Ishikawa (cell line): ENCODE data around the gene APOBEC3F.

Experiments
- CEBPB ChIP-seq: IDR thresholded peaks from 2 replicates; pipeline ENCODE4 v1.6.1; 2012
- CREB1 ChIP-seq: IDR thresholded peaks from 2 replicates; pipeline ENCODE4 v1.6.1; 2012; ENCODE audit warnings: low read depth
- EGR1 ChIP-seq: IDR thresholded peaks from 2 replicates; pipeline ENCODE4 v1.6.1; 2012
- EP300 ChIP-seq: IDR thresholded peaks from 2 replicates; pipeline ENCODE4 v1.6.1; 2012; ENCODE audit warnings: borderline replicate concordance
- FOXM1 ChIP-seq: IDR thresholded peaks from 2 replicates; pipeline ENCODE4 v1.6.1; 2012; ENCODE audit warnings: low read depth, borderline replicate concordance
- MAX ChIP-seq: IDR thresholded peaks from 2 replicates; pipeline ENCODE4 v1.6.1; 2012
- NFIC ChIP-seq: IDR thresholded peaks from 2 replicates; pipeline ENCODE4 v1.6.1; 2012
- RAD21 ChIP-seq: IDR thresholded peaks from 2 replicates; pipeline ENCODE4 v1.6.1; 2012; ENCODE audit warnings: low read depth
- REST ChIP-seq: IDR thresholded peaks from 2 replicates; pipeline ENCODE4 v1.6.1; 2012; ENCODE audit warnings: low read depth, mild to moderate bottlenecking
- TAF1 ChIP-seq: IDR thresholded peaks from 2 replicates; pipeline ENCODE4 v1.6.1; 2012; ENCODE audit warnings: low read depth, mild to moderate bottlenecking
- TCF12 ChIP-seq: IDR thresholded peaks from 2 replicates; pipeline ENCODE4 v1.6.1; 2012; ENCODE audit warnings: low read depth
- TEAD4 ChIP-seq: IDR thresholded peaks from 2 replicates; pipeline ENCODE4 v1.6.1; 2012
- USF1 ChIP-seq: IDR thresholded peaks from 2 replicates; pipeline ENCODE4 v1.6.1; 2012
- YY1 ChIP-seq: IDR thresholded peaks from 2 replicates; pipeline ENCODE4 v1.6.1; 2012; ENCODE audit warnings: low read depth
- ZBTB7A ChIP-seq: IDR thresholded peaks from 2 replicates; pipeline ENCODE4 v1.6.1; 2012; ENCODE audit warnings: low read depth

APOBEC3F gene

GRCh38 chr22:39087098-39087497, 46.4 kb downstream of the APOBEC3F start:
- no peak for TF ChIP-seq TEAD4
- TF ChIP-seq REST, result no peak
- no peak for TF ChIP-seq TCF12
- no peak for TF ChIP-seq FOXM1
- TF ChIP-seq USF1, result no peak
- TF ChIP-seq EP300, result no peak
- no peak for TF ChIP-seq MAX
- TF ChIP-seq YY1, result no peak
- TF ChIP-seq ZBTB7A, result no peak
- no peak for TF ChIP-seq CEBPB
- no peak for TF ChIP-seq CREB1
- no peak for TF ChIP-seq TAF1
- TF ChIP-seq EGR1, result no peak
- TF ChIP-seq RAD21, result no peak

GRCh38 chr22:39087881-39088684, 47.4 kb downstream of the APOBEC3F start:
- TF ChIP-seq NFIC (no peak), RAD21 (no peak), MAX (no peak), FOXM1 (no peak), TCF12 (no peak), TEAD4 (no peak), YY1 (no peak), ZBTB7A (no peak), TAF1 (no peak)

GRCh38 chr22:39088685-39089032, 48.0 kb downstream of the APOBEC3F start:
- no peak for TF ChIP-seq CREB1
- TF ChIP-seq TAF1, result no peak
- TF ChIP-seq NFIC, result no peak
- no peak for TF ChIP-seq ZBTB7A
- TF ChIP-seq TCF12, result no peak
- no peak for TF ChIP-seq REST
- TF ChIP-seq EP300, result no peak
- no peak for TF ChIP-seq YY1
- no peak for TF ChIP-seq MAX

- TF ChIP-seq TCF12, result no peak
- no peak for TF ChIP-seq REST
- TF ChIP-seq NFIC, result no peak
- no peak for TF ChIP-seq ZBTB7A
- TF ChIP-seq TAF1, result no peak
- no peak for TF ChIP-seq RAD21
Observed at GRCh38 chr22:39089928-39090327, 49.3 kb downstream of the APOBEC3F start.

- TF ChIP-seq MAX (no peak), TAF1 (no peak), REST (no peak), EGR1 (no peak), FOXM1 (no peak), TCF12 (no peak), ZBTB7A (no peak), NFIC (no peak), RAD21 (no peak), CREB1 (no peak), YY1 (no peak), USF1 (no peak), CEBPB (no peak), EP300 (no peak), TEAD4 (no peak)
Observed at GRCh38 chr22:39090426-39091064, 49.9 kb downstream of the APOBEC3F start.
